ENCODE data around the gene CFAP65. TPM values are rescaled to one million over a fixed set of nuclear protein-coding genes. Genes with fewer than 3 reads are reported as not detected.
A peak's percentile ranks its signal among the peaks of the same experiment; 100 is the strongest.

Gene CFAP65
- total RNA-seq, 6 experiments from 2014 or later, result not detected

GRCh38 chr2:219054956-219055903 is 13.9 kb upstream of the CFAP65 start:
- 96% methylated on average over 5 of the region's 43 CpGs for WGBS (ENCODE audit: insufficient coverage, low coverage, low lambda C conversion rate, missing lambda C conversion rate)
- DNase-seq, result no peak
- H3K9me3 ChIP-seq, result no peaks in the 10 kb centered on the region

GRCh38 chr2:219049282-219049681 is 8.0 kb upstream of the CFAP65 start:
- TF ChIP-seq POLR2A (IDR thresholded peaks at IDR 0.05) (no peak), CTCF (IDR thresholded peaks at IDR 0.05) (no peak)
- DNase-seq (no peak), ATAC-seq (peak in 3 of 4 donors; percentile 35 to 65 (median 52))
- H3K27me3 ChIP-seq, result no peaks in the 10 kb centered on the region
- intact Hi-C loops (cut with DNase I), result no loop called here
- no peak overlapping the region for H3K27ac ChIP-seq
- no peaks in the 10 kb centered on the region for H3K36me3 ChIP-seq
- no peaks in the 10 kb centered on the region for H3K4me1 ChIP-seq
- 62% methylated on average over 2 of the region's 6 CpGs for WGBS (ENCODE audit: insufficient coverage, low coverage, low lambda C conversion rate, missing lambda C conversion rate)
- H3K4me3 ChIP-seq, result no peak overlapping the region
- H3K9me3 ChIP-seq, result no peaks in the 10 kb centered on the region

More at GRCh38 chr2:219054956-219055903, 13.9 kb upstream of the CFAP65 start:
- Histone ChIP-seq H3K27me3 (no peaks in the 10 kb centered on the region), H3K4me3 (no peak overlapping the region), H3K36me3 (no peaks in the 10 kb centered on the region), H3K27ac (no peak overlapping the region), H3K4me1 (peaks cover 0 to 22% (median 9%) of the 10 kb centered on the region in 4 donors)
- no peak for ATAC-seq
- TF ChIP-seq CTCF (IDR thresholded peaks at IDR 0.05) (no peak), POLR2A (IDR thresholded peaks at IDR 0.05) (no peak)
- intact Hi-C loops (cut with DNase I), result loop anchor here (5.0 to 10.0 kb wide), 2 partner anchors 100 to 102 kb away; no protein-coding TSS in a partner anchor

GRCh38 chr2:219045937-219046550 is 4.7 kb upstream of the CFAP65 start:
- intact Hi-C loops (cut with DNase I), result no loop called here
- H3K4me3 ChIP-seq, result no peak overlapping the region
- ATAC-seq (peak in 3 of 4 donors; percentile 42 to 64 (median 46)), DNase-seq (no peak)
- H3K27me3 ChIP-seq, result no peaks in the 10 kb centered on the region
- no peaks in the 10 kb centered on the region for H3K36me3 ChIP-seq
- H3K9me3 ChIP-seq, result no peaks in the 10 kb centered on the region
- no peak overlapping the region for H3K27ac ChIP-seq
- 7% methylated on average over 6 of the region's 6 CpGs for WGBS (ENCODE audit: insufficient coverage, low coverage, low lambda C conversion rate, missing lambda C conversion rate)
- H3K4me1 ChIP-seq, result peaks cover 0 to 10% (median 0%) of the 10 kb centered on the region in 4 donors
- TF ChIP-seq CTCF (IDR thresholded peaks at IDR 0.05), result no peak
- TF ChIP-seq POLR2A (IDR thresholded peaks at IDR 0.05), result no peak

GRCh38 chr2:219042750-219043149 is 1.4 kb upstream of the CFAP65 start:
- DNase-seq (no peak), ATAC-seq (peak; percentile 55 to 76 (median 67))
- Histone ChIP-seq H3K4me1 (peaks cover 0 to 10% (median 0%) of the 10 kb centered on the region in 4 donors), H3K27ac (no peak overlapping the region), H3K9me3 (no peaks in the 10 kb centered on the region), H3K36me3 (no peaks in the 10 kb centered on the region), H3K4me3 (no peak overlapping the region), H3K27me3 (no peaks in the 10 kb centered on the region)
- 30% methylated on average over 1 of the region's 2 CpGs for WGBS (ENCODE audit: insufficient coverage, low coverage, low lambda C conversion rate, missing lambda C conversion rate)
- intact Hi-C loops (cut with DNase I), result no loop called here
- TF ChIP-seq CTCF (IDR thresholded peaks at IDR 0.05) (no peak), POLR2A (IDR thresholded peaks at IDR 0.05) (no peak)

Data from right lobe of liver (tissue), 6 donors.